WTC11 (cell line): Measurements from ENCODE around the gene AFF3. TPM values are rescaled to one million over a fixed set of nuclear protein-coding genes. Genes with fewer than 3 reads are reported as not detected.

ENCODE experiments used
- ATAC-seq: fragments of 200-7000 bp; cut with Tn5 transposase; 2 replicates; pipeline ENCODE4 v1.10.0; 2021; ENCODE audit warnings: mild to moderate bottlenecking, moderate library complexity
- CTCF ChIA-PET: fragments of 300-600 bp; sonication (Branson Sonifier 250); formaldehyde crosslinking; loops from one replicate; lab custom pipeline; 2021; ENCODE audit warnings: antibody characterized with exemption; lab: Charles Lee
- POLR2A ChIA-PET: fragments of 350-600 bp; sonication (Branson Sonifier 250); formaldehyde crosslinking; loops from one replicate; lab custom pipeline; 2021; ENCODE audit warnings: antibody characterized with exemption; lab: Charles Lee
- DNase-seq: peaks from one replicate; pipeline ENCODE4 v3.0.0; 2021; ENCODE audit warnings: low spot score
- H3K27ac Mint-ChIP-seq: 2 replicates; pipeline ENCODE4 v1.8.0; 2021; ENCODE audit warnings: mixed read lengths
- H3K27me3 Mint-ChIP-seq: 2 replicates; pipeline ENCODE4 v1.8.0; 2021; ENCODE audit warnings: low read depth, mild to moderate bottlenecking, moderate library complexity, mixed read lengths
- H3K36me3 Mint-ChIP-seq: 2 replicates; pipeline ENCODE4 v1.8.0; 2021; ENCODE audit warnings: mixed read lengths
- H3K4me1 Mint-ChIP-seq: 2 replicates; pipeline ENCODE4 v1.8.0; 2022; ENCODE audit warnings: mixed read lengths
- H3K4me3 Mint-ChIP-seq: 2 replicates; pipeline ENCODE4 v1.8.0; 2021; ENCODE audit warnings: mild to moderate bottlenecking, moderate library complexity, mixed read lengths
- H3K9me3 Mint-ChIP-seq: 2 replicates; pipeline ENCODE4 v1.8.0; 2021; ENCODE audit warnings: mixed read lengths
- CBFB ChIP-seq: sonication (generic); formaldehyde crosslinking; IDR thresholded peaks from 2 replicates; pipeline ENCODE4 v1.8.1; 2022; ENCODE audit warnings: mild to moderate bottlenecking, low read depth, missing genetic modification reagents
- ELF4 ChIP-seq: sonication (generic); formaldehyde crosslinking; IDR thresholded peaks from 2 replicates; pipeline ENCODE4 v1.8.1; 2022; ENCODE audit warnings: low read depth, mild to moderate bottlenecking, moderate library complexity, missing genetic modification reagents
- ETV6 ChIP-seq: sonication (generic); formaldehyde crosslinking; IDR thresholded peaks from 2 replicates; pipeline ENCODE4 v1.8.1; 2022; ENCODE audit warnings: mild to moderate bottlenecking, missing genetic modification reagents
- JAZF1 ChIP-seq: fragments of 250-450 bp; sonication (Bioruptor Pico); IDR thresholded peaks from 2 replicates; pipeline ENCODE4 v1.9.0; 2021; ENCODE audit warnings: moderate library complexity, mild to moderate bottlenecking, inconsistent platforms
- MYBL2 ChIP-seq: sonication (generic); formaldehyde crosslinking; IDR thresholded peaks from 2 replicates; pipeline ENCODE4 v1.8.1; 2023; ENCODE audit warnings: mild to moderate bottlenecking, moderate library complexity, missing genetic modification reagents
- RELA ChIP-seq: sonication (generic); formaldehyde crosslinking; IDR thresholded peaks from 2 replicates; pipeline ENCODE4 v1.8.1; 2022; ENCODE audit warnings: missing genetic modification reagents, mild to moderate bottlenecking, borderline replicate concordance
- RORB ChIP-seq: fragments of 250-450 bp; sonication (Bioruptor Pico); IDR thresholded peaks from 2 replicates; pipeline ENCODE4 v1.9.0; 2021; ENCODE audit warnings: mild to moderate bottlenecking
- SMAD4 ChIP-seq: sonication (generic); formaldehyde crosslinking; IDR thresholded peaks from 2 replicates; pipeline ENCODE4 v1.8.0; 2022; ENCODE audit warnings: mild to moderate bottlenecking, missing genetic modification reagents
- TP53 ChIP-seq: sonication (generic); formaldehyde crosslinking; IDR thresholded peaks from 2 replicates; pipeline ENCODE4 v1.8.1; 2023; ENCODE audit warnings: mild to moderate bottlenecking, missing genetic modification reagents
- ZNF121 ChIP-seq: sonication (generic); formaldehyde crosslinking; IDR thresholded peaks from 2 replicates; pipeline ENCODE4 v1.8.0; 2023; ENCODE audit warnings: missing genetic modification reagents
- ZNF671 ChIP-seq: fragments of 250-450 bp; sonication (Bioruptor Pico); IDR thresholded peaks from 2 replicates; pipeline ENCODE4 v1.8.0; 2021; ENCODE audit warnings: mild to moderate bottlenecking
- total RNA-seq: library from RNA; stranded (reverse); gene quantifications from 3 replicates; pipeline ENCODE4 v1.2.3, GENCODE V29; 2021
- TF ChIP-seq, protein P1 (sequence below): sonication (generic); formaldehyde crosslinking; IDR thresholded peaks from 2 replicates; pipeline ENCODE4 v1.8.0; 2022; ENCODE audit warnings: mild to moderate bottlenecking, missing genetic modification reagents
- TF ChIP-seq, protein P2 (sequence below): fragments of 250-450 bp; sonication (Bioruptor Pico); IDR thresholded peaks from 2 replicates; pipeline ENCODE4 v1.9.0; 2021; ENCODE audit warnings: moderate library complexity, mild to moderate bottlenecking, inconsistent platforms, borderline replicate concordance
- TF ChIP-seq, protein P3 (sequence below): sonication (generic); formaldehyde crosslinking; IDR thresholded peaks from 2 replicates; pipeline ENCODE4 v1.8.1; 2023; ENCODE audit warnings: mild to moderate bottlenecking, moderate library complexity, missing genetic modification reagents
- TF ChIP-seq, protein P4 (sequence below): sonication (generic); formaldehyde crosslinking; IDR thresholded peaks from 2 replicates; pipeline ENCODE4 v1.8.0; 2022; ENCODE audit warnings: missing genetic modification reagents
- TF ChIP-seq, protein P5 (sequence below): sonication (generic); formaldehyde crosslinking; IDR thresholded peaks from 2 replicates; pipeline ENCODE4 v1.8.1; 2023; ENCODE audit warnings: mild to moderate bottlenecking, missing genetic modification reagents, moderate library complexity
- TF ChIP-seq, protein P6 (sequence below): sonication (generic); formaldehyde crosslinking; IDR thresholded peaks from 2 replicates; pipeline ENCODE4 v1.8.1; 2023; ENCODE audit warnings: mild to moderate bottlenecking, missing genetic modification reagents, moderate library complexity
- TF ChIP-seq, protein P7 (sequence below): sonication (generic); formaldehyde crosslinking; IDR thresholded peaks from 2 replicates; pipeline ENCODE4 v1.8.1; 2022; ENCODE audit warnings: mild to moderate bottlenecking, moderate library complexity, missing genetic modification reagents
- TF ChIP-seq, protein P8 (sequence below): sonication (generic); formaldehyde crosslinking; IDR thresholded peaks from 2 replicates; pipeline ENCODE4 v1.8.1; 2022; ENCODE audit warnings: low read depth, missing genetic modification reagents, borderline replicate concordance
- TF ChIP-seq, protein P9 (sequence below): sonication (generic); formaldehyde crosslinking; conservative IDR thresholded peaks from 2 replicates; pipeline ENCODE4 v1.8.1; 2022; ENCODE audit warnings: mild to moderate bottlenecking, missing genetic modification reagents
- TF ChIP-seq, protein P10 (sequence below): sonication (generic); formaldehyde crosslinking; IDR thresholded peaks from 2 replicates; pipeline ENCODE4 v1.8.0; 2023; ENCODE audit warnings: missing genetic modification reagents

AFF3 gene
- total RNA-seq, 1 experiment from 2014 or later: 1.2 TPM

DNA sequence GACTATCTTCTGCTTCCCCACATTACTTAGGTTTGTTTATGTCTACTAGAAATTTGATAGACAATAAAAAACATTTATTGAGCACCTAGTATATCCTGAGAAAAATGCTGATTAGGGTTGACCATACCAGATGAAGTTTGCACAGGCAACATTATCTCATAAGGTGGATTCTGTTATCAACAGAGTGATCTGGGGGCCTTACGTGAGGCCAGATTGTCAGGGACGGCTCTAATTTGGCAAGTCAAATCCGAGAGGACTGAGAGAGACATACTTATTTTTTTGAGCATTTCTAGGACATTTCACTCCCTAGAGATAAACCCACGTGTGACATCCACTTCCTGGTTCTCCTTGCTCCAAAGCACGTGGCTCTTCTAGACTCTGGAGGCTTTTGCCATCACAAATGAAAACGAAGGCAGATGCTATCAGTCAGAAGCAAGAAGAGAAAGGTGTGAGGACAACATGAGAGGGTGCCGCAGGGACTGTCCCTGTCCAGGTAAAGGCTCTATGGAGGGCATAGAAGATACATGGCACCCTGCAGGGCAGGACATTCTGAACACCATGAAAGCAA, 484.6 kb downstream of the AFF3 start:
- TF ChIP-seq JAZF1 (CRISPR knock-in tag) (no peak), TP53 (CRISPR knock-in tag) (no peak), ZNF121 (CRISPR knock-in tag) (no peak), ETV6 (CRISPR knock-in tag) (no peak)
- TF ChIP-seq, protein P1, sequence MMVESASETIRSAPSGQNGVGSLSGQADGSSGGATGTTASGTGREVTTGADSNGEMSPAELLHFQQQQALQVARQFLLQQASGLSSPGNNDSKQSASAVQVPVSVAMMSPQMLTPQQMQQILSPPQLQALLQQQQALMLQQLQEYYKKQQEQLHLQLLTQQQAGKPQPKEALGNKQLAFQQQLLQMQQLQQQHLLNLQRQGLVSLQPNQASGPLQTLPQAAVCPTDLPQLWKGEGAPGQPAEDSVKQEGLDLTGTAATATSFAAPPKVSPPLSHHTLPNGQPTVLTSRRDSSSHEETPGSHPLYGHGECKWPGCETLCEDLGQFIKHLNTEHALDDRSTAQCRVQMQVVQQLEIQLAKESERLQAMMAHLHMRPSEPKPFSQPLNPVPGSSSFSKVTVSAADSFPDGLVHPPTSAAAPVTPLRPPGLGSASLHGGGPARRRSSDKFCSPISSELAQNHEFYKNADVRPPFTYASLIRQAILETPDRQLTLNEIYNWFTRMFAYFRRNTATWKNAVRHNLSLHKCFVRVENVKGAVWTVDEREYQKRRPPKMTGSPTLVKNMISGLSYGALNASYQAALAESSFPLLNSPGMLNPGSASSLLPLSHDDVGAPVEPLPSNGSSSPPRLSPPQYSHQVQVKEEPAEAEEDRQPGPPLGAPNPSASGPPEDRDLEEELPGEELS: no peak
- TF ChIP-seq, protein P2, sequence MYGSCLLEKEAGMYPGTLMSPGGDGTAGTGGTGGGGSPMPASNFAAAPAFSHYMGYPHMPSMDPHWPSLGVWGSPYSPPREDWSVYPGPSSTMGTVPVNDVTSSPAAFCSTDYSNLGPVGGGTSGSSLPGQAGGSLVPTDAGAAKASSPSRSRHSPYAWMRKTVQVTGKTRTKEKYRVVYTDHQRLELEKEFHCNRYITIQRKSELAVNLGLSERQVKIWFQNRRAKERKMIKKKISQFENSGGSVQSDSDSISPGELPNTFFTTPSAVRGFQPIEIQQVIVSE (CRISPR knock-in tag): no peak
- TF ChIP-seq, protein P3, sequence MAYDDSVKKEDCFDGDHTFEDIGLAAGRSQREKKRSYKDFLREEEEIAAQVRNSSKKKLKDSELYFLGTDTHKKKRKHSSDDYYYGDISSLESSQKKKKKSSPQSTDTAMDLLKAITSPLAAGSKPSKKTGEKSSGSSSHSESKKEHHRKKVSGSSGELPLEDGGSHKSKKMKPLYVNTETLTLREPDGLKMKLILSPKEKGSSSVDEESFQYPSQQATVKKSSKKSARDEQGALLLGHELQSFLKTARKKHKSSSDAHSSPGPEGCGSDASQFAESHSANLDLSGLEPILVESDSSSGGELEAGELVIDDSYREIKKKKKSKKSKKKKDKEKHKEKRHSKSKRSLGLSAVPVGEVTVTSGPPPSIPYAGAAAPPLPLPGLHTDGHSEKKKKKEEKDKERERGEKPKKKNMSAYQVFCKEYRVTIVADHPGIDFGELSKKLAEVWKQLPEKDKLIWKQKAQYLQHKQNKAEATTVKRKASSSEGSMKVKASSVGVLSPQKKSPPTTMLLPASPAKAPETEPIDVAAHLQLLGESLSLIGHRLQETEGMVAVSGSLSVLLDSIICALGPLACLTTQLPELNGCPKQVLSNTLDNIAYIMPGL (CRISPR knock-in tag): no peak
- TF ChIP-seq, protein P4, sequence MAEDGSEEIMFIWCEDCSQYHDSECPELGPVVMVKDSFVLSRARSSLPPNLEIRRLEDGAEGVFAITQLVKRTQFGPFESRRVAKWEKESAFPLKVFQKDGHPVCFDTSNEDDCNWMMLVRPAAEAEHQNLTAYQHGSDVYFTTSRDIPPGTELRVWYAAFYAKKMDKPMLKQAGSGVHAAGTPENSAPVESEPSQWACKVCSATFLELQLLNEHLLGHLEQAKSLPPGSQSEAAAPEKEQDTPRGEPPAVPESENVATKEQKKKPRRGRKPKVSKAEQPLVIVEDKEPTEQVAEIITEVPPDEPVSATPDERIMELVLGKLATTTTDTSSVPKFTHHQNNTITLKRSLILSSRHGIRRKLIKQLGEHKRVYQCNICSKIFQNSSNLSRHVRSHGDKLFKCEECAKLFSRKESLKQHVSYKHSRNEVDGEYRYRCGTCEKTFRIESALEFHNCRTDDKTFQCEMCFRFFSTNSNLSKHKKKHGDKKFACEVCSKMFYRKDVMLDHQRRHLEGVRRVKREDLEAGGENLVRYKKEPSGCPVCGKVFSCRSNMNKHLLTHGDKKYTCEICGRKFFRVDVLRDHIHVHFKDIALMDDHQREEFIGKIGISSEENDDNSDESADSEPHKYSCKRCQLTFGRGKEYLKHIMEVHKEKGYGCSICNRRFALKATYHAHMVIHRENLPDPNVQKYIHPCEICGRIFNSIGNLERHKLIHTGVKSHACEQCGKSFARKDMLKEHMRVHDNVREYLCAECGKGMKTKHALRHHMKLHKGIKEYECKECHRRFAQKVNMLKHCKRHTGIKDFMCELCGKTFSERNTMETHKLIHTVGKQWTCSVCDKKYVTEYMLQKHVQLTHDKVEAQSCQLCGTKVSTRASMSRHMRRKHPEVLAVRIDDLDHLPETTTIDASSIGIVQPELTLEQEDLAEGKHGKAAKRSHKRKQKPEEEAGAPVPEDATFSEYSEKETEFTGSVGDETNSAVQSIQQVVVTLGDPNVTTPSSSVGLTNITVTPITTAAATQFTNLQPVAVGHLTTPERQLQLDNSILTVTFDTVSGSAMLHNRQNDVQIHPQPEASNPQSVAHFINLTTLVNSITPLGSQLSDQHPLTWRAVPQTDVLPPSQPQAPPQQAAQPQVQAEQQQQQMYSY: no peak
- TF ChIP-seq, protein P5, sequence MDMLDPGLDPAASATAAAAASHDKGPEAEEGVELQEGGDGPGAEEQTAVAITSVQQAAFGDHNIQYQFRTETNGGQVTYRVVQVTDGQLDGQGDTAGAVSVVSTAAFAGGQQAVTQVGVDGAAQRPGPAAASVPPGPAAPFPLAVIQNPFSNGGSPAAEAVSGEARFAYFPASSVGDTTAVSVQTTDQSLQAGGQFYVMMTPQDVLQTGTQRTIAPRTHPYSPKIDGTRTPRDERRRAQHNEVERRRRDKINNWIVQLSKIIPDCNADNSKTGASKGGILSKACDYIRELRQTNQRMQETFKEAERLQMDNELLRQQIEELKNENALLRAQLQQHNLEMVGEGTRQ (CRISPR knock-in tag): no peak
- no peaks in the 10 kb centered on the region for H3K9me3 Mint-ChIP-seq
- no peaks in the 10 kb centered on the region for H3K36me3 Mint-ChIP-seq
- peaks cover 15% of the 10 kb centered on the region for H3K4me1 Mint-ChIP-seq
- H3K4me3 Mint-ChIP-seq: no peak overlapping the region
- ChIA-PET CTCF (no interaction called here), POLR2A (no interaction called here)
- no peak for ATAC-seq
- no peak for DNase-seq
- H3K27ac Mint-ChIP-seq: no peak overlapping the region
- no peaks in the 10 kb centered on the region for H3K27me3 Mint-ChIP-seq

DNA sequence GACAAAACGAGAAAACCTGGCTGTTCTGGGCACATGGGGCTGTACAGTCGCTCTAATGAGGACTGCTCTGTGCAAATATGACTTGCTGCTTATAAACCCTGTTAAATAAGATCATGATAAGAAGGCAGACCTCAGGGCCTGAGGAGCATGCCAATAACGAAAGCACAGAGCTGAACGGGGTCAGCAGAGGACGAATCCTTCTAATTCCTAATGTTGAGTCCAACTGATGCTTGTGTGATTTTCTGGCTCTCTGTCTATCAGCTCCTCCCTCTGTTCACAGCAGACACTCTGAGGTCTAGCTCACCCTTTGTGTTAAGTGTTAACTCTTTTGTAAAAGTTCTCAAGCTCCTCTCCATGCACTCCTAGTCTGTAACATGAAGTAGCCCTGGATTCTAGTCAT, 485.4 kb downstream of the AFF3 start:
- Mint-ChIP-seq H3K27ac (no peak overlapping the region), H3K36me3 (no peaks in the 10 kb centered on the region), H3K4me3 (no peak overlapping the region), H3K27me3 (no peaks in the 10 kb centered on the region), H3K9me3 (no peaks in the 10 kb centered on the region), H3K4me1 (peaks cover 22% of the 10 kb centered on the region)
- ChIA-PET POLR2A (no interaction called here), CTCF (no interaction called here)
- ATAC-seq: no peak
- DNase-seq: no peak
- TF ChIP-seq, protein P6, sequence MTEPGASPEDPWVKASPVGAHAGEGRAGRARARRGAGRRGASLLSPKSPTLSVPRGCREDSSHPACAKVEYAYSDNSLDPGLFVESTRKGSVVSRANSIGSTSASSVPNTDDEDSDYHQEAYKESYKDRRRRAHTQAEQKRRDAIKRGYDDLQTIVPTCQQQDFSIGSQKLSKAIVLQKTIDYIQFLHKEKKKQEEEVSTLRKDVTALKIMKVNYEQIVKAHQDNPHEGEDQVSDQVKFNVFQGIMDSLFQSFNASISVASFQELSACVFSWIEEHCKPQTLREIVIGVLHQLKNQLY: no peak
- TF ChIP-seq RORB (CRISPR knock-in tag) (no peak), RELA (no peak), CBFB (no peak), SMAD4 (CRISPR knock-in tag) (no peak), ZNF671 (CRISPR knock-in tag) (no peak), ELF4 (CRISPR knock-in tag) (no peak), MYBL2 (CRISPR knock-in tag) (no peak)
- TF ChIP-seq, protein P7, sequence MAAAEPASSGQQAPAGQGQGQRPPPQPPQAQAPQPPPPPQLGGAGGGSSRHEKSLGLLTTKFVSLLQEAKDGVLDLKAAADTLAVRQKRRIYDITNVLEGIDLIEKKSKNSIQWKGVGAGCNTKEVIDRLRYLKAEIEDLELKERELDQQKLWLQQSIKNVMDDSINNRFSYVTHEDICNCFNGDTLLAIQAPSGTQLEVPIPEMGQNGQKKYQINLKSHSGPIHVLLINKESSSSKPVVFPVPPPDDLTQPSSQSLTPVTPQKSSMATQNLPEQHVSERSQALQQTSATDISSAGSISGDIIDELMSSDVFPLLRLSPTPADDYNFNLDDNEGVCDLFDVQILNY (CRISPR knock-in tag): no peak
- TF ChIP-seq, protein P8, sequence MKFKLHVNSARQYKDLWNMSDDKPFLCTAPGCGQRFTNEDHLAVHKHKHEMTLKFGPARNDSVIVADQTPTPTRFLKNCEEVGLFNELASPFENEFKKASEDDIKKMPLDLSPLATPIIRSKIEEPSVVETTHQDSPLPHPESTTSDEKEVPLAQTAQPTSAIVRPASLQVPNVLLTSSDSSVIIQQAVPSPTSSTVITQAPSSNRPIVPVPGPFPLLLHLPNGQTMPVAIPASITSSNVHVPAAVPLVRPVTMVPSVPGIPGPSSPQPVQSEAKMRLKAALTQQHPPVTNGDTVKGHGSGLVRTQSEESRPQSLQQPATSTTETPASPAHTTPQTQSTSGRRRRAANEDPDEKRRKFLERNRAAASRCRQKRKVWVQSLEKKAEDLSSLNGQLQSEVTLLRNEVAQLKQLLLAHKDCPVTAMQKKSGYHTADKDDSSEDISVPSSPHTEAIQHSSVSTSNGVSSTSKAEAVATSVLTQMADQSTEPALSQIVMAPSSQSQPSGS (CRISPR knock-in tag): no peak
- TF ChIP-seq, protein P2 (CRISPR knock-in tag): no peak
- TF ChIP-seq, protein P9, sequence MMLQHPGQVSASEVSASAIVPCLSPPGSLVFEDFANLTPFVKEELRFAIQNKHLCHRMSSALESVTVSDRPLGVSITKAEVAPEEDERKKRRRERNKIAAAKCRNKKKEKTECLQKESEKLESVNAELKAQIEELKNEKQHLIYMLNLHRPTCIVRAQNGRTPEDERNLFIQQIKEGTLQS (CRISPR knock-in tag): no peak
- TF ChIP-seq, protein P10, sequence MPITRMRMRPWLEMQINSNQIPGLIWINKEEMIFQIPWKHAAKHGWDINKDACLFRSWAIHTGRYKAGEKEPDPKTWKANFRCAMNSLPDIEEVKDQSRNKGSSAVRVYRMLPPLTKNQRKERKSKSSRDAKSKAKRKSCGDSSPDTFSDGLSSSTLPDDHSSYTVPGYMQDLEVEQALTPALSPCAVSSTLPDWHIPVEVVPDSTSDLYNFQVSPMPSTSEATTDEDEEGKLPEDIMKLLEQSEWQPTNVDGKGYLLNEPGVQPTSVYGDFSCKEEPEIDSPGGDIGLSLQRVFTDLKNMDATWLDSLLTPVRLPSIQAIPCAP: no peak
